GM18873 (cell line): ENCODE data around the gene OR4E1.
"Not testable (repeated sequence)": the region's sequence is repeated elsewhere in the genome, so short reads cannot be mapped to it uniquely, and the experiment has no call there.

Experiments used
- ATAC-seq: cut with Tn5 transposase; IDR thresholded peaks from one replicate; pipeline ENCODE4 v1.9.1; 2021; ENCODE audit warnings: mild to moderate bottlenecking, moderate library complexity, moderate number of reproducible peaks; ENCODE audit not compliant: unreplicated experiment, low FRiP score

OR4E1 gene

GRCh38 chr14:21673718-21674117 lies at the start of gene OR4E1:
Gene OR4E1, minus strand, starts transcription at chr14:21673818. Its CDS starts 2,883 bp downstream, at chr14:21670935.
- ATAC-seq, result no peak

- no peak for ATAC-seq
Observed at GRCh38 chr14:21721504-21721903, 47.9 kb upstream of the OR4E1 start.

GRCh38 chr14:21719841-21720240 lies 46.2 kb upstream of the OR4E1 start:
- ATAC-seq, result no peak

GRCh38 chr14:21714318-21714929 lies 40.8 kb upstream of the OR4E1 start:
- ATAC-seq, result no peak

- ATAC-seq, result no peak
Observed at GRCh38 chr14:21712036-21712435, 38.4 kb upstream of the OR4E1 start.

GRCh38 chr14:21711360-21711961 lies 37.8 kb upstream of the OR4E1 start:
- no peak for ATAC-seq

GRCh38 chr14:21704338-21704737 lies 30.7 kb upstream of the OR4E1 start:
- ATAC-seq, result no peak

- no peak for ATAC-seq
Observed at GRCh38 chr14:21703357-21704326, 30.0 kb upstream of the OR4E1 start.

- no peak for ATAC-seq
Observed at GRCh38 chr14:21702316-21702715, 28.7 kb upstream of the OR4E1 start.

GRCh38 chr14:21699551-21699950 lies 25.9 kb upstream of the OR4E1 start:
- no peak for ATAC-seq

GRCh38 chr14:21698538-21698937 lies 24.9 kb upstream of the OR4E1 start:
- ATAC-seq, result not testable (repeated sequence)

GRCh38 chr14:21697662-21698061 lies 24.0 kb upstream of the OR4E1 start:
- not testable (repeated sequence) for ATAC-seq

GRCh38 chr14:21694425-21694824 lies 20.8 kb upstream of the OR4E1 start:
- ATAC-seq, result no peak

- ATAC-seq, result no peak
Observed at GRCh38 chr14:21686468-21686867, 12.8 kb upstream of the OR4E1 start.

GRCh38 chr14:21680072-21680471 lies 6.5 kb upstream of the OR4E1 start:
- ATAC-seq, result no peak

- ATAC-seq, result no peak
Observed at GRCh38 chr14:21675566-21675965, 1.9 kb upstream of the OR4E1 start.

GRCh38 chr14:21672116-21672515 lies 1.5 kb downstream of the OR4E1 start:
- no peak for ATAC-seq

GRCh38 chr14:21671371-21671770 lies 2.2 kb downstream of the OR4E1 start:
- no peak for ATAC-seq

GRCh38 chr14:21669284-21669683 lies 4.3 kb downstream of the OR4E1 start:
- ATAC-seq, result no peak

GRCh38 chr14:21668377-21668776 lies 5.2 kb downstream of the OR4E1 start:
- no peak for ATAC-seq

- ATAC-seq, result no peak
Observed at GRCh38 chr14:21656980-21657379, 16.6 kb downstream of the OR4E1 start.
